Measurements from ENCODE around the gene SNAPC2. TPM values are rescaled to one million over a fixed set of nuclear protein-coding genes. Genes with fewer than 3 reads are reported as not detected.

SNAPC2 gene
- total and polyA plus RNA-seq, 2 of the 13 experiments (the other 11 are each of a cell fraction or from before 2014, with no cell fraction given) = 10.2 to 12.7 TPM

- Histone ChIP-seq H3K4me2 (ENCODE audit: low read depth, low read length) (no peak overlapping the region), H2AFZ (ENCODE audit: low read length) (no peak overlapping the region), H4K20me1 (ENCODE audit: insufficient read depth, low read length) (no peaks in the 10 kb centered on the region), H3K9me3 (ENCODE audit: low read length) (no peaks in the 10 kb centered on the region), H3K79me2 (ENCODE audit: insufficient read depth, low read length) (no peaks in the 10 kb centered on the region), H3K27ac (ENCODE audit: extremely low read length, insufficient read depth, low read length) (no peak overlapping the region), H3K27me3 (ENCODE audit: control insufficient read depth in 1 of 2, insufficient read depth in 2 of 2, low read length in 2 of 2) (no peaks in the 10 kb centered on the region), H3K9ac (ENCODE audit: insufficient read depth, low read depth, low read length) (no peak overlapping the region), H3K4me3 (replicated peaks in 1 of 3; ENCODE audit: insufficient read depth in 1 of 3, low read depth in 2 of 3, low read length in 3 of 3) (no peak overlapping the region), H3K36me3 (replicated peaks in 1 of 2; ENCODE audit: control insufficient read depth in 1 of 2, insufficient read depth in 2 of 2, low read length in 2 of 2) (peaks cover 34 to 52% of the 10 kb centered on the region in 2 experiments; a peak in 4 of 5 replicates), H3K4me1 (ENCODE audit: insufficient read depth, low read length) (no peaks in the 10 kb centered on the region)
- POLR2A ChIA-PET = interaction anchor here (2.0 to 5.2 kb wide), 3 partner anchors 11 to 27 kb away, joined by 5 to 57 read pairs (median 34); partner anchors contain the start of genes MAP2K7, SNAPC2 and TIMM44
- intact Hi-C loops (cut with micrococcal nuclease; ENCODE audit: unreplicated experiment) = no loop called here
- FAIRE-seq = no peak
- DNase-seq (ENCODE audit: low spot score) = no peak
- 87% methylated on average over 7 of the region's 7 CpGs for WGBS (ENCODE audit: low lambda C conversion rate)
- no TSS peak for BruUV-seq (replicated peaks)
- no peak for ATAC-seq
- in situ Hi-C loops (cut with HindIII; ENCODE audit: extremely low pct_ligation_motif_present, low pct_unique_long_range_greater_than_20kb) = no loop called here
- CTCF ChIA-PET (ENCODE audit: low intra/inter-chr PET ratio, low total read pairs) = no interaction called here
- no peak for TF ChIP-seq ZNF792 (CRISPR knock-in tag; IDR thresholded peaks at IDR 0.05)
- TF ChIP-seq JDP2 (CRISPR knock-in tag; IDR thresholded peaks at IDR 0.05; ENCODE audit: borderline replicate concordance) = no peak
- no peak for TF ChIP-seq DR1 (CRISPR knock-in tag; IDR thresholded peaks at IDR 0.05)
- no peak for TF ChIP-seq NRL (CRISPR knock-in tag; IDR thresholded peaks at IDR 0.05; ENCODE audit: borderline replicate concordance)
- TF ChIP-seq CC2D1A (CRISPR knock-in tag; IDR thresholded peaks at IDR 0.05) = no peak
- TF ChIP-seq ZNF496 (CRISPR knock-in tag; IDR thresholded peaks at IDR 0.05; ENCODE audit: insufficient replicate concordance) = no peak
- no peak for TF ChIP-seq NCOR1 (IDR thresholded peaks at IDR 0.05; ENCODE audit: borderline replicate concordance, low read length)
- no peak for TF ChIP-seq SETDB1 (CRISPR knock-in tag; IDR thresholded peaks at IDR 0.05; ENCODE audit: borderline replicate concordance)
- TF ChIP-seq ZNF430 (CRISPR knock-in tag; IDR thresholded peaks at IDR 0.05) = no peak
- TF ChIP-seq ASH2L (IDR thresholded peaks at IDR 0.05; ENCODE audit: insufficient read length, low read depth, low read length) = no peak
- no peak for TF ChIP-seq PCBP2 (optimal IDR thresholded peaks at IDR 0.05; ENCODE audit: low read depth, low read length, poor library complexity, severe bottlenecking)
- no peak for TF ChIP-seq ZNF503 (CRISPR knock-in tag; IDR thresholded peaks at IDR 0.05)
- no peak for TF ChIP-seq CTCF (CRISPR knock-in tag; IDR thresholded peaks at IDR 0.05)
- no peak for TF ChIP-seq ZNF329 (CRISPR knock-in tag; IDR thresholded peaks at IDR 0.05; ENCODE audit: low read depth)
- no peak for TF ChIP-seq ZNF367 (CRISPR knock-in tag; IDR thresholded peaks at IDR 0.05; ENCODE audit: borderline replicate concordance)
- no peak for TF ChIP-seq ESRRA (CRISPR knock-in tag; IDR thresholded peaks at IDR 0.05; ENCODE audit: low read depth)
- TF ChIP-seq ZNF607 (CRISPR knock-in tag; IDR thresholded peaks at IDR 0.05; ENCODE audit: borderline replicate concordance) = no peak
- no peak for TF ChIP-seq SOX5 (CRISPR knock-in tag; IDR thresholded peaks at IDR 0.05; ENCODE audit: borderline replicate concordance)
- no peak for TF ChIP-seq POLR2AphosphoS2 (IDR thresholded peaks at IDR 0.05; ENCODE audit: low read depth, low read length)
- TF ChIP-seq PLRG1 (conservative IDR thresholded peaks at IDR 0.05) = no peak
These were observed 10.6 kb downstream of the SNAPC2 start for GRCh38 chr19:7930765-7931164.
